K562 (cell line): Measurements from ENCODE around the gene ANKRD65. TPM values are rescaled to one million over a fixed set of nuclear protein-coding genes. Genes with fewer than 3 reads are reported as not detected.

Experiments used
- ARNT ChIP-seq, 2 experiments: fragments of 450-650 bp; IDR thresholded peaks; 2 replicates each; pipeline ENCODE4 v1.6.1; 2016; ENCODE audit warnings: mild to moderate bottlenecking in 1 of 2
- ATF6 ChIP-seq: sonication (generic); formaldehyde crosslinking; IDR thresholded peaks from 2 replicates; pipeline ENCODE4 v1.4.0; 2020; ENCODE audit warnings: mild to moderate bottlenecking, missing genetic modification reagents
- CREB3L1 ChIP-seq: fragments of 450-650 bp; IDR thresholded peaks from 2 replicates; pipeline ENCODE4 v1.6.1; 2014; ENCODE audit warnings: low read depth, mild to moderate bottlenecking, moderate library complexity, borderline replicate concordance
- HDAC3 ChIP-seq: fragments of 450-650 bp; IDR thresholded peaks from 2 replicates; pipeline ENCODE4 v1.6.1; 2018; ENCODE audit warnings: borderline replicate concordance, mild to moderate bottlenecking, moderate library complexity; ENCODE audit not compliant: partially characterized antibody
- KDM2B ChIP-seq: fragments of 250-450 bp; sonication (Bioruptor Pico); IDR thresholded peaks from 2 replicates; pipeline ENCODE4 v1.8.0; 2021; ENCODE audit warnings: mild to moderate bottlenecking, moderate library complexity
- RHOXF2B ChIP-seq: fragments of 250-450 bp; sonication (Bioruptor Pico); conservative IDR thresholded peaks from 2 replicates; pipeline ENCODE4 v1.5.1; 2021
- SIX5 ChIP-seq, 2 experiments: IDR thresholded peaks; 2 replicates each; pipeline ENCODE4 v1.6.1; 2011; ENCODE audit warnings: low read length in 2 of 2, borderline replicate concordance in 1 of 2, low read depth in 1 of 2, mild to moderate bottlenecking in 1 of 2, moderate library complexity in 1 of 2; ENCODE audit not compliant: insufficient read depth in 1 of 2
- UBTF ChIP-seq, 2 experiments: IDR thresholded peaks; 2 replicates each; pipeline ENCODE4 v1.6.1; 2012; ENCODE audit warnings: improper control_type of control experiment in 2 of 2, low read depth in 2 of 2, low read length in 2 of 2, borderline replicate concordance in 1 of 2
- XRCC4 ChIP-seq: IDR thresholded peaks from one replicate; pipeline ENCODE4 v1.6.1; 2011; ENCODE audit not compliant: insufficient read depth, insufficient read length; ENCODE audit errors: extremely low read depth
- ZBTB7A ChIP-seq: IDR thresholded peaks from 2 replicates; pipeline ENCODE4 v1.6.1; 2011; ENCODE audit warnings: low read depth, mild to moderate bottlenecking, low read length, moderate library complexity, borderline replicate concordance; ENCODE audit not compliant: control insufficient read depth
- ZKSCAN1 ChIP-seq: fragments of 150-350 bp; IDR thresholded peaks from 2 replicates; pipeline ENCODE4 v1.6.1; 2016; ENCODE audit warnings: low read depth, low read length
- ZNF699 ChIP-seq: fragments of 250-450 bp; sonication (Bioruptor Pico); IDR thresholded peaks from 2 replicates; pipeline ENCODE4 v1.8.0; 2021; ENCODE audit warnings: mild to moderate bottlenecking, moderate library complexity; ENCODE audit not compliant: insufficient replicate concordance
- polyA plus RNA-seq, 8 experiments: library from polyadenylated mRNA; depleted of rRNA in 4 of 8; stranded (reverse) in 5 of 8; unstranded in 3 of 8; fragments of >200 nt; fragmentation: Nextera tagmentation in 2 of 8; fragmentation: Illumina TruSeq in 1 of 8; extraction: Ambion mirVana in 2 of 8; extraction: Trizol in 1 of 8; gene quantifications; 2 replicates each; pipeline versions ENCODE4 v1.2.1 to v1.2.3, GENCODE V29; 2011 to 2014; ENCODE audit warnings: inconsistent platforms in 1 of 8, missing spikeins in 1 of 8
- total RNA-seq, 7 experiments: library from RNA; depleted of rRNA in 6 of 7; stranded (reverse); fragments of >200 nt in 6 of 7; fragmentation: Illumina TruSeq in 2 of 7; extraction: Trizol in 2 of 7; gene quantifications; 2 replicates each; pipeline versions ENCODE4 v1.2.1 to v1.2.3, GENCODE V29; 2011 to 2021; ENCODE audit warnings: low replicate concordance in 1 of 7
- TF ChIP-seq, protein P1 (sequence below): fragments of 150-350 bp; conservative IDR thresholded peaks from 2 replicates; pipeline ENCODE4 v1.6.1; 2014; ENCODE audit warnings: low read length
- TF ChIP-seq, protein P2 (sequence below): fragments of 450-650 bp; IDR thresholded peaks from 2 replicates; pipeline ENCODE4 v1.7.0; 2016; ENCODE audit warnings: borderline replicate concordance

The ANKRD65 gene
- total and polyA plus RNA-seq, 9 of the 15 experiments (the other 6 are each of a cell fraction or from before 2014, with no cell fraction given), result not detected

GRCh38 chr1:1374929-1375662, 46.0 kb downstream of the ANKRD65 start, which contains the start of gene AURKAIP1 (continued):
- TF ChIP-seq ATF6 (0 out of 2 replicates have a peak, but pooled peaks have one; percentile 12), SIX5 (IDR thresholded peaks at IDR 0.05; ENCODE audit: borderline replicate concordance in 1 of 2, insufficient read depth in 1 of 2, low read depth in 1 of 2, low read length in 2 of 2) (peak; percentile 91 to 97), XRCC4 (no peak), ZNF699 (no peak), UBTF (IDR thresholded peaks at IDR 0.05; ENCODE audit: borderline replicate concordance in 1 of 2, low read depth in 2 of 2, low read length in 2 of 2) (peak; percentile 100), KDM2B (CRISPR knock-in tag) (peak; percentile 98), RHOXF2B (no peak; the same call in none of the 2 replicates), ZBTB7A (peak; percentile 89), CREB3L1 (peak; percentile 99), HDAC3 (peak; percentile 99), ARNT (IDR thresholded peaks at IDR 0.05) (peak in 1 of 2 experiments; percentile 79; a peak in 1 of 4 replicates), ZKSCAN1 (peak; percentile 88)
- TF ChIP-seq, protein P1, sequence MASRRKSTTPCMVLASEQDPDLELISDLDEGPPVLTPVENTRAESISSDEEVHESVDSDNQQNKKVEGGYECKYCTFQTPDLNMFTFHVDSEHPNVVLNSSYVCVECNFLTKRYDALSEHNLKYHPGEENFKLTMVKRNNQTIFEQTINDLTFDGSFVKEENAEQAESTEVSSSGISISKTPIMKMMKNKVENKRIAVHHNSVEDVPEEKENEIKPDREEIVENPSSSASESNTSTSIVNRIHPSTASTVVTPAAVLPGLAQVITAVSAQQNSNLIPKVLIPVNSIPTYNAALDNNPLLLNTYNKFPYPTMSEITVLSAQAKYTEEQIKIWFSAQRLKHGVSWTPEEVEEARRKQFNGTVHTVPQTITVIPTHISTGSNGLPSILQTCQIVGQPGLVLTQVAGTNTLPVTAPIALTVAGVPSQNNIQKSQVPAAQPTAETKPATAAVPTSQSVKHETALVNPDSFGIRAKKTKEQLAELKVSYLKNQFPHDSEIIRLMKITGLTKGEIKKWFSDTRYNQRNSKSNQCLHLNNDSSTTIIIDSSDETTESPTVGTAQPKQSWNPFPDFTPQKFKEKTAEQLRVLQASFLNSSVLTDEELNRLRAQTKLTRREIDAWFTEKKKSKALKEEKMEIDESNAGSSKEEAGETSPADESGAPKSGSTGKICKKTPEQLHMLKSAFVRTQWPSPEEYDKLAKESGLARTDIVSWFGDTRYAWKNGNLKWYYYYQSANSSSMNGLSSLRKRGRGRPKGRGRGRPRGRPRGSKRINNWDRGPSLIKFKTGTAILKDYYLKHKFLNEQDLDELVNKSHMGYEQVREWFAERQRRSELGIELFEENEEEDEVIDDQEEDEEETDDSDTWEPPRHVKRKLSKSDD, result peak; percentile 92; the same call in 1 of the 2 replicates
- TF ChIP-seq, protein P2, sequence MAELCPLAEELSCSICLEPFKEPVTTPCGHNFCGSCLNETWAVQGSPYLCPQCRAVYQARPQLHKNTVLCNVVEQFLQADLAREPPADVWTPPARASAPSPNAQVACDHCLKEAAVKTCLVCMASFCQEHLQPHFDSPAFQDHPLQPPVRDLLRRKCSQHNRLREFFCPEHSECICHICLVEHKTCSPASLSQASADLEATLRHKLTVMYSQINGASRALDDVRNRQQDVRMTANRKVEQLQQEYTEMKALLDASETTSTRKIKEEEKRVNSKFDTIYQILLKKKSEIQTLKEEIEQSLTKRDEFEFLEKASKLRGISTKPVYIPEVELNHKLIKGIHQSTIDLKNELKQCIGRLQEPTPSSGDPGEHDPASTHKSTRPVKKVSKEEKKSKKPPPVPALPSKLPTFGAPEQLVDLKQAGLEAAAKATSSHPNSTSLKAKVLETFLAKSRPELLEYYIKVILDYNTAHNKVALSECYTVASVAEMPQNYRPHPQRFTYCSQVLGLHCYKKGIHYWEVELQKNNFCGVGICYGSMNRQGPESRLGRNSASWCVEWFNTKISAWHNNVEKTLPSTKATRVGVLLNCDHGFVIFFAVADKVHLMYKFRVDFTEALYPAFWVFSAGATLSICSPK, result no peak
